ENCODE results near the gene FAM222B. TPM values are rescaled to one million over a fixed set of nuclear protein-coding genes. Genes with fewer than 3 reads are reported as not detected.
A peak's percentile ranks its signal among the peaks of the same experiment; 100 is the strongest.

FAM222B gene
- total RNA-seq, 4 donors from 2014 or later, result 12.1 to 20.7 (median 17.8) TPM

DNA sequence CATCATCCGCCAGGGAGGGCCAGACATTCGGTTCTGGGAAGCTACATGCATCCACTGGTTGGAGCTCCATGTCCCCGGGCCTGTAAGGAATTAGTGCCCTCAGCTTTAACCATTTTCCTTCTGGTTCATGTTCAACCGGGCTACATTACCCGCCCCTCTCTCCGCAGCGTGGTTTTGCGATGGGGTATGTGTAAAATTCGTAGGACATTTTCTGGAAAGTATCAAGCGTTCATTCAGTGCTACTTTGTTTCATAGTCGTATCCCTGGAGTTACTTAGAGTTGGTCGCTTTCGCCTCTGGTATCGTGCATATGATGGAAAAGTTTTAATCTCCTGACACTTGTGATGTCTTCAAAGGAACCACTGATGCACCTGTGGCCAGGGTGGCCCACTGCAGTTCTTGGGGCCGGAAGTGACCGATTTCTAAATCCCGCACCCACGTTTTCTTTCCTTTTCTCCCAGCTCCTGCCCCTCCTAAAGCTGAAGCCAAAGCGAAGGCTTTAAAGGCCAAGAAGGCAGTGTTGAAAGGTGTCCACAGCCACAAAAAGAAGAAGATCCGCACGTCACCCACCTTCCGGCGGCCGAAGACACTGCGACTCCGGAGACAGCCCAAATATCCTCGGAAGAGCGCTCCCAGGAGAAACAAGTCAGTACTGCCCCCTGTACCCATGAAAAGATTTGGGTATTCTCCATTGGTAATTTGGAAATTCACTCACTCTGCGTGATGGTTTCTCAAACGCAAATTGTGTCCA lies 122.2 kb downstream of the FAM222B start:
- no peaks in the 10 kb centered on the region for H3K9me3 ChIP-seq
- TF ChIP-seq EP300 (IDR thresholded peaks at IDR 0.05) (no peak), POLR2A (IDR thresholded peaks at IDR 0.05) (no peak), POLR2AphosphoS5 (IDR thresholded peaks at IDR 0.05) (no peak)
- TF ChIP-seq, protein P1, sequence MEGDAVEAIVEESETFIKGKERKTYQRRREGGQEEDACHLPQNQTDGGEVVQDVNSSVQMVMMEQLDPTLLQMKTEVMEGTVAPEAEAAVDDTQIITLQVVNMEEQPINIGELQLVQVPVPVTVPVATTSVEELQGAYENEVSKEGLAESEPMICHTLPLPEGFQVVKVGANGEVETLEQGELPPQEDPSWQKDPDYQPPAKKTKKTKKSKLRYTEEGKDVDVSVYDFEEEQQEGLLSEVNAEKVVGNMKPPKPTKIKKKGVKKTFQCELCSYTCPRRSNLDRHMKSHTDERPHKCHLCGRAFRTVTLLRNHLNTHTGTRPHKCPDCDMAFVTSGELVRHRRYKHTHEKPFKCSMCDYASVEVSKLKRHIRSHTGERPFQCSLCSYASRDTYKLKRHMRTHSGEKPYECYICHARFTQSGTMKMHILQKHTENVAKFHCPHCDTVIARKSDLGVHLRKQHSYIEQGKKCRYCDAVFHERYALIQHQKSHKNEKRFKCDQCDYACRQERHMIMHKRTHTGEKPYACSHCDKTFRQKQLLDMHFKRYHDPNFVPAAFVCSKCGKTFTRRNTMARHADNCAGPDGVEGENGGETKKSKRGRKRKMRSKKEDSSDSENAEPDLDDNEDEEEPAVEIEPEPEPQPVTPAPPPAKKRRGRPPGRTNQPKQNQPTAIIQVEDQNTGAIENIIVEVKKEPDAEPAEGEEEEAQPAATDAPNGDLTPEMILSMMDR (IDR thresholded peaks at IDR 0.05), result no peak
- H3K36me3 ChIP-seq, result peaks cover 39% of the 10 kb centered on the region
- 3% methylated on average over 27 of the region's 30 CpGs for WGBS
- peaks cover 89% of the 10 kb centered on the region for H3K4me1 ChIP-seq
- peak overlapping the region; percentile 92 for H3K4me3 ChIP-seq
- no peak for DNase-seq (ENCODE audit: low spot score in 2 of 2)
- H3K27ac ChIP-seq, result peak overlapping the region; percentile 94
- no peaks in the 10 kb centered on the region for H3K27me3 ChIP-seq

DNA sequence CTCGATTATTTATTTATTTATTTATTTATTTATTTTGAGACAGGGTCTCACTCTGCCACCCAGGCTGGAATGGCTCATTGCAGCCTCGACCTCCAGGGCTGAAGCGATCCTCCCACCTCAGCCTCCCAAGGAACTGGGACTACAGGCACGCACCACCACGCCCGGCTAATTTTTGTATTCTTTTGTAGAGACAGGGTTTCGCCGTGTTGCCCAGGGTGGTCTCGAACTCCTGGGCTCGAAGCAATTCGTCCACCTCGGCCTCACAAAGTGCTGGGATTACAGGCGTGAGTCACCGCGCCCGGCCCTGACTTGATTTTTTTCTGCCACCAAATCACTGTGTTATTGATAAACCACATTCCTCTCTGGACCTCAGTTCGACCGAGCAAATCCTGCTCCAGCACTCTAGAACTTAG lies 123.6 kb downstream of the FAM222B start:
- Histone ChIP-seq H3K4me1 (peaks cover 76% of the 10 kb centered on the region), H3K36me3 (peaks cover 45% of the 10 kb centered on the region), H3K27ac (peak overlapping the region; percentile 94), H3K27me3 (no peaks in the 10 kb centered on the region), H3K9me3 (no peaks in the 10 kb centered on the region), H3K4me3 (peak overlapping the region; percentile 92)
- no peak for TF ChIP-seq EP300 (IDR thresholded peaks at IDR 0.05)
- no peak for TF ChIP-seq POLR2A (IDR thresholded peaks at IDR 0.05)
- TF ChIP-seq, protein P1 (IDR thresholded peaks at IDR 0.05), result no peak
- no peak for TF ChIP-seq POLR2AphosphoS5 (IDR thresholded peaks at IDR 0.05)
- DNase-seq (ENCODE audit: low spot score in 2 of 2), result no peak
- WGBS, result 35% methylated on average over 18 of the region's 18 CpGs

DNA sequence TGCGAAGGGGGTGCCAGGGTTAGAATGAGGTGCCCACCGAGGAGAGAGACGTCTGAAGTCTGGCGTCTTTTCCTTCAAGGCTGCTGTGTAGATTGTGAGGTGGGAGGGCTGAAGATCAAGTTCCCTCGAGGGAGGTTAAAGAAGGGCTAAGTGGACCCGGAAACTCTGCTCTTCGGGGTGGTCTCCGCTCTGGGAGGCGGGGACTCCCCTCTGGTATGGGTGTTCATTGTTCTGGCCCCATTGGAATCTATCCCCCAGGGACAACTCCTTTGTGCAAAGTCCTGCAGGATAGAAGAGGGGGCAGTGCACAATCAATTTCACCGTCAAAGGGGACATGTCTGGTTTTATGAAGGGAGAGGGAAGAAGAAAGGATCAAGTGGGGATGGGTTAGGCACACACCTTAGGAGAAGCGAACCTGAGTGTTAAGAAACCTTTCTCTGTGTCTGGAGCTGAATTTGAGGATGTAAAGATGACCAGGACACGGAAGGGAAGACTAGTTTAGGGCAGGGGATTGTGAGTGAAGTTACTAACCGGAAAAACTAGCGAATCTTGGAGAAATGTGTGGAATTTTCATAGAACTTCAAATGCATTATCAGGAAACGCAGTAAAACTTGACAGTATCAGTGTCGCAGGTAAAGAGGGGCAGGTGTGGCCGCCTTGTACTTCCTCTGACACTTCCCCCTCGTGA lies 124.1 kb downstream of the FAM222B start:
- Histone ChIP-seq H3K27me3 (no peaks in the 10 kb centered on the region), H3K9me3 (no peaks in the 10 kb centered on the region), H3K27ac (peak overlapping the region; percentile 94), H3K4me3 (peak overlapping the region; percentile 92), H3K4me1 (peaks cover 71% of the 10 kb centered on the region), H3K36me3 (peaks cover 43% of the 10 kb centered on the region)
- DNase-seq (ENCODE audit: low spot score in 2 of 2), result no peak
- no peak for TF ChIP-seq POLR2AphosphoS5 (IDR thresholded peaks at IDR 0.05)
- TF ChIP-seq, protein P1 (IDR thresholded peaks at IDR 0.05), result no peak
- no peak for TF ChIP-seq POLR2A (IDR thresholded peaks at IDR 0.05)
- TF ChIP-seq EP300 (IDR thresholded peaks at IDR 0.05), result no peak
- WGBS, result 37% methylated on average over 18 of the region's 18 CpGs

DNA sequence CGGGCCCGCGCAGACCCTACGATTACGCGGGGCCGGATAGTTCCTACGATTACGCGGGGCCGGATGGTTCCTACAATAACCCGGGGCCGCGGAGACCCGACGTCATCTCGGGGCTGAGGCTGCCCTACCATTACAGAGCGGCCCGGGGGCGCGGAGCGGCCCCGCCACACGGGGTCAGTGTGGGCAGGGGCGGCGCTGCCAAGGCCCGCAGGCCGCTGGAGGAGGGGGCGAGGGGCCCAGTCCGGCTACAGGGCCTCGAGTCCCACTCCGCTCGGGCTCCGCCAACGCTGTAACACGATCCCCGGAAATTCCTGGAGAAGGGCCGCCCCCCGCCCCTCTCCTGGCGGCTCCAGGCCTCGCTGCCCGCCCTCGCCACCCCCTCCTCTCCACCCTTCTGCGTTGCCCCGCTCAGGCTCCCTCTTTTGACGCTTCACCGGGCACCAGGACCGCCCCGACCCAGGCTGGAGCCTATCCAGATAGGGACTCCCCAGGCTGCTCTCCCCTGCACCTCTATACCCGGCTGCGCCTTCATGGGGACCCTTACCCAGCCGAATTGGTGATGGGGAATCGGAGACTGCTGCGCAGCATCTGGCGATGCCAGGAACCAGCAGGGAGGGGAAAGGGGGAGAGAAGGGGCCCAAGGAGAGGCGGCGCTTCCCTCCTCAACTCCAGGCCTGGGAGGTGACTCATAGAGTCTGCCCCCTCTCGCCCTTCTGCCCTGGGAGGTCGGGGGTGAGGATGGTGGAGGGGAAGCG lies 124.8 kb downstream of the FAM222B start, which contains the start of gene RAB34:
TSS of gene RAB34 (minus strand) at position 291 of the 755 bp plus-strand sequence. CDS start 602 bp downstream, outside the sequence.
- TF ChIP-seq, protein P1 (IDR thresholded peaks at IDR 0.05), result peak in 1 of 2 donors; percentile 21
- TF ChIP-seq EP300 (IDR thresholded peaks at IDR 0.05), result no peak
- TF ChIP-seq POLR2AphosphoS5 (IDR thresholded peaks at IDR 0.05), result no peak
- TF ChIP-seq POLR2A (IDR thresholded peaks at IDR 0.05), result peak in 1 of 2 donors; percentile 17
- peak; percentile 85 to 87 for DNase-seq (ENCODE audit: low spot score in 2 of 2)
- Histone ChIP-seq H3K27ac (peak within 1 kb of the TSS; percentile 94), H3K4me1 (peaks cover 63% of the 10 kb centered on the region), H3K9me3 (no peaks in the 10 kb centered on the region), H3K27me3 (no peaks in the 10 kb centered on the region), H3K4me3 (peak within 1 kb of the TSS; percentile 92), H3K36me3 (peaks cover 36% of the 10 kb centered on the region)
- WGBS, result 3% methylated on average over 24 of the region's 60 CpGs

Data from suprapubic skin (tissue), 4 donors.